Measurements from ENCODE around the gene CD82. TPM values are rescaled to one million over a fixed set of nuclear protein-coding genes. Genes with fewer than 3 reads are reported as not detected.

Gene CD82
- total RNA-seq, 1 donor = 38.4 TPM

DNA sequence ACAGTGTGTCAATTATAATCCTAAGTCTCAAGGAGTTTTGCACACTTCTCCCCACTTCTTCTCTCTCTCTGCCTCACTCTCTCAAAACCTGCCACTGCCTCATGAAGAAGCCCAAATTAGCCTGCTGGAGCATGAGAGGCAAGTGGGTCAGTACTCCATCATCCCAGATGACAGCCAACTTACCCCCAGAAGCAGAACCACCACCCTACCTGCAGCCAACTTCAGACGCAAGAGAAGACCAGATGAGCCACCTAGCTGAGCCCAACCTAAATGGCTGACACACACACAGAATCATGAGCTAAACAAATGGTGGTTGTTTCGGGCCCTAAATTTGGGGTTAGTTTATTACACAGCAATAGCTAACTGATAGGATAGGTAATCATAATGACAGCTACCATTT, 61.2 kb downstream of the CD82 start:
- TF ChIP-seq, protein P1, sequence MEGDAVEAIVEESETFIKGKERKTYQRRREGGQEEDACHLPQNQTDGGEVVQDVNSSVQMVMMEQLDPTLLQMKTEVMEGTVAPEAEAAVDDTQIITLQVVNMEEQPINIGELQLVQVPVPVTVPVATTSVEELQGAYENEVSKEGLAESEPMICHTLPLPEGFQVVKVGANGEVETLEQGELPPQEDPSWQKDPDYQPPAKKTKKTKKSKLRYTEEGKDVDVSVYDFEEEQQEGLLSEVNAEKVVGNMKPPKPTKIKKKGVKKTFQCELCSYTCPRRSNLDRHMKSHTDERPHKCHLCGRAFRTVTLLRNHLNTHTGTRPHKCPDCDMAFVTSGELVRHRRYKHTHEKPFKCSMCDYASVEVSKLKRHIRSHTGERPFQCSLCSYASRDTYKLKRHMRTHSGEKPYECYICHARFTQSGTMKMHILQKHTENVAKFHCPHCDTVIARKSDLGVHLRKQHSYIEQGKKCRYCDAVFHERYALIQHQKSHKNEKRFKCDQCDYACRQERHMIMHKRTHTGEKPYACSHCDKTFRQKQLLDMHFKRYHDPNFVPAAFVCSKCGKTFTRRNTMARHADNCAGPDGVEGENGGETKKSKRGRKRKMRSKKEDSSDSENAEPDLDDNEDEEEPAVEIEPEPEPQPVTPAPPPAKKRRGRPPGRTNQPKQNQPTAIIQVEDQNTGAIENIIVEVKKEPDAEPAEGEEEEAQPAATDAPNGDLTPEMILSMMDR (IDR thresholded peaks at IDR 0.05; ENCODE audit: insufficient read depth, low read depth, low read length) = no peak
- DNase-seq (ENCODE audit: low read depth) = no peak
- H3K4me3 ChIP-seq (ENCODE audit: low read depth, low read length) = no peak overlapping the region

DNA sequence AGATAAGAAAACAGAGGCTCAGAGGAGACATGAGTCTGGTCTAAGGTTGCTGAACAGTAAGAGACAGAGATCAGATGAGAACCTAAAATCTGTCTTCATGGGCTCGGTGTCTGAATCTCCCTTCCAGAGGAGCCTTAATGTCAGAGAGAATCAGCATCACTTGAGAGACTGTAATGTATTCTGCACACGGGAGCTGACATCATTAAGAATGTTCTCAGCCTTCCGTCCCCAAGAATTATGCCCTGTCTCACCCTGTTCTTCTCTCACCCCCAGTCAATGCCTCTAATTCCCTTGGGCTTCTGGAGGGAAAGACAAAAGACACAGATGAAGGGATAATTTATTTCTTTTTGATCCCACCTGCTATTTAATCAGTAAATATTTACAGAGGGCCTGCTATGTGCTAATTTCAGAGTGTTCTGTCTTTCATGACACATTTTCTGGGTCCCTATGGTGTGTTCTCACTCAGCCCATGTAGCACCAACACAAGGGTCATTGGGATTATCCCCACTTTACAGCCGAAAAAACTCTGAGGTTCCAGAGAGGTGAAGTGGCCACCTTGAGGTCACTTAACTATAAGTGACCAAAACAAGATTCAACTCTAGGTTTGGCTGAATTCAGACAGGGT, 61.8 kb downstream of the CD82 start:
- no peak overlapping the region for H3K4me3 ChIP-seq (ENCODE audit: low read depth, low read length)
- no peak for DNase-seq (ENCODE audit: low read depth)
- TF ChIP-seq, protein P1 (IDR thresholded peaks at IDR 0.05; ENCODE audit: insufficient read depth, low read depth, low read length) = no peak

DNA sequence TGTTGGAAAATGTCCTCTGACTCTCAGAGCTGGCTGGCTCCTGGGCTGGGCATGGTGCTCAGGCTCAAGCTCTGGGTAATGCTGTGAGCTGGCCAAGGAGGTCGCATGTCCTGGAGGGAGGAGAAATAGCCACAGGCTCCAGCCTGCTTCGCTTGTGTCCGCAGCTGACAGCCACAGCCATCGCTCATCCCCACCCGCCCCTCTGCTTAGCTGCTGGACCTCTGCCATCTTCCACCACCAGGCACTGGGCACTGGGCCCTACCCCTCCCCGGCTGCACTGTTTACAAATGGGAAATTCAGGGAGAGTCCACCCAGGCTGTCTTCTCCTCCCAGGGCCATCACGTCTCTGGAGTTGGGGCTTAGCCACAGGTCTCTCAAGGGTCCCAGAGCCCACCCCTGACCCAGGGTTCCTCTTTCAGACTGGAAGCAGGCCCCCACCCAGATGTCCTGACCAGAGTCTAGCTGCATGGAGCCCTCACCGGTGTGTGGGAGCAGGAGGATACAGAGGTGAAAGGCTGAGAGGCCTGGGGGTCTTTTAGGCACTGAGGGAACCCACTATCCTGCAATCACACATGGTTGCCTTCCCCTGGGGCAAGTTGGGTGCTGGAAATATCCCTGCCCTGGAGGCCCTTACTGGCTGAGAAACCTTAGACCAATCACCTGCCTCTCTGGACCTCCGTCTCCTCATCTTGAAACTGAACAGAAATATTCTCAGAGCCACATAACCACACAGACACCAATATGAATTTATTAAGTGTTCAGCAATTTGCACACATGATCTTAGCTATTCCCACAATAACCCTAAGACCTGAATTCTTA, 62.7 kb downstream of the CD82 start:
- no peak overlapping the region for H3K4me3 ChIP-seq (ENCODE audit: low read depth, low read length)
- TF ChIP-seq, protein P1 (IDR thresholded peaks at IDR 0.05; ENCODE audit: insufficient read depth, low read depth, low read length) = no peak
- DNase-seq (ENCODE audit: low read depth) = peak; percentile 26

DNA sequence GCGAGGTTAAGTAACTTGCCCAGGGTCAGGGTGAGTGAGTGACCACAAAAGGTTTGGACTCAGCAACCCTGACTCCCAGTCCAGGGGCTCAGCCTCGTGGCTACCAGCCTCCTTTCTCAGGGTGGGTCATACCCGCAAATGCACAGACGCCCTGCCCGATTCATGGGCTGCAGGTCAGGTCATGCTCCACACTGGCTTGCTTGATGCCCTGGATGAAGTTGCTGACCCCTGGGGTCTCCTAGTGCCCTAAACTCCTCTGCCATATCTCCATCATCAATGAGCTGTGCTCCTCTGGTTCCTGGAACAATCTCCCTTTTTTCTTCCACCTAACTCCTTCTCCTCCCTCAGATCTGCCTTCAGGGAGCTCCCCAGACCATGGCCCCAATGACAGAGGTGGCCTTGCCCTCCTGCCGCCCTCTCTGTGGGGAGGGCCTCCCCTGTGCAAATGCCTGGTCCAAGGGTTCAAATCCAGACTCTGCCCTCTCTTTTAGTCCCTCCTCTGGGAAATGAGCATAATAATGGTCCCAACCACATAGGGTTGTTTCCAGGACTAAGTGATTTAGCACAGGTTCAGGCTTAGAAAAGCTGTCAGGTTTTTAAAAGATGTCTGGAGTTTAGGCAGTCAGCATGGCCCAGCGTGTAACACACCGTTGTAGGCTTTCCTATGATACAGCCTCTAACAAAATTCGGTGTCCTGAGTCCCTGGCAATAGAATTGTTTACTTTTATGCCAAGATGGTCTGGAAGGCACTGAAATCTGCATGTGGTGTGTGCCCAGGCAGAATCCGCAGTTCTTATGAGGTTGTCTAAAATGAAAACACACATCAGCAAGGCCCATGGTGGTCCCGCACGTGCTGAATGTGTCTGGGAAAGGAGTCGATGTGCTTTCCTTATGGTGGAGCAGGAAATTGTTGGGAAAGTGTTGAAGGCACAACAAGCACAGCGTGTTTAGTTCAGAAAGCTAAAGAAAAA, 63.6 kb downstream of the CD82 start:
- TF ChIP-seq, protein P1 (IDR thresholded peaks at IDR 0.05; ENCODE audit: insufficient read depth, low read depth, low read length) = no peak
- no peak overlapping the region for H3K4me3 ChIP-seq (ENCODE audit: low read depth, low read length)
- no peak for DNase-seq (ENCODE audit: low read depth)

DNA sequence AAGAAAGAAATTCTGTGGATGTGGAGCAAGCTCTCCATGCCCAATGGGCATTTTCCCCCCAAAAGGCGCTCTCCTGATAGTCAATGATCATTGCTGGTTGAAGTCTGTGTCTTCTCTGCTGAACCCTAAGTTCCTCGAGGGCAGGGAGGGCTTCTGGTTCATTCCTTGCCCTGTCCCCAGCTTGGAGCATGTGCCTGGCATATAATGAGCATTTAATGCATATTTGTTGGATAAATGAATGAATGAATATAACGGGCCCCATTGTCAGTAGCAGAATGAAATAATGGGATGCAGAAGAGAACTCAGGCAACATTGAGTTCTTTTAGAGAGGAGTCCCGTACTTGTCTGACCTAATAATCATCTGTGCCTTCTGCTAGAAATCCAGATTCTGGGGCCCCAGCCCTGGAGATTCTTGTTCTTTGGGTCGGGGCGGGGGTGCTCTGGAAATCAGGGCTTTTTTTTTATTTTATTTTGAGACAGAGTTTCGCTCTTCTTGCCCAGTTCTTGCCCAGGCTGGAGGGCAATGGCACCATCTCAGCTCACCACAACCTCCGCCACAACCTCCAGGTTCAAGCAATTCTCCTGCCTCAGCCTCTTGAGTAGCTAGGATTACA, 64.4 kb downstream of the CD82 start:
- H3K4me3 ChIP-seq (ENCODE audit: low read depth, low read length) = no peak overlapping the region
- DNase-seq (ENCODE audit: low read depth) = no peak
- TF ChIP-seq, protein P1 (IDR thresholded peaks at IDR 0.05; ENCODE audit: insufficient read depth, low read depth, low read length) = no peak

DNA sequence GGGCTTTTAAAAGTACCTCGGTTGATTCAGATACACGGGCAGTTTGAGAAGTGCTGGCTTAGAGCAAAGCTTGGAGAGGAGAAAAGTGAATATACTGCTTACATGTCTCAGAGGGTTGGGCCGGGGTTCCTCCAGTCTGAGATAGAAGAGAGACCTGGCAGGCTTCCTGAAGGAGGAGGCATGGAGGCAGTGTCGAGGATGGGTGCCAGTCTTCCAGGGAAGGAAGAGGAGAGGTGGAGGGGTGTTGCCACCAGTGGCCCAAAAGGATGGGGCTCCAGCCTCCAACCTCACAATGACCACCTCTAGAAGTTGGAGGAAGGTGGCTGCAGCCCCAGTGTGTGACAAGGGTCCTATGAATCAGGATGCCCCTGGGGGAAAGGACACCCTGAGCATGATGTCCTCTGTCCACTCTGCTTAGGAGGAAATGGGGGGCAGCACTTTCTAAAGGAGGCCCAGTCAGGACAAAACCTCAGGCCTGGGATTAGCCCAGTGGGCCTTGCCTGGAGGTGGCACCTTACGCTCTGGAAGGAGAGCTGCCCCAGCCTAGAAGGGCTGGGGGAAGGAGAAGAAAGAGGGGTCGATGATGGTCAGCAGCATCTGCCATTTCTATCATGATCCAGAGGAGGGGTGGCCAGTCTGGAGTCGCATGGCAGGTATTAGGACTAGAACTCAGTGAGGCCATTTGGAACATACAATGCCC, 65.2 kb downstream of the CD82 start:
- no peak for DNase-seq (ENCODE audit: low read depth)
- TF ChIP-seq, protein P1 (IDR thresholded peaks at IDR 0.05; ENCODE audit: insufficient read depth, low read depth, low read length) = no peak

More for the DNA sequence above, 65.2 kb downstream of the CD82 start:
- no peak overlapping the region for H3K4me3 ChIP-seq (ENCODE audit: low read depth, low read length)

All from fibroblast of villous mesenchyme (primary cell).